Measurements from ENCODE around the gene FANCI.

Gene FANCI

DNA sequence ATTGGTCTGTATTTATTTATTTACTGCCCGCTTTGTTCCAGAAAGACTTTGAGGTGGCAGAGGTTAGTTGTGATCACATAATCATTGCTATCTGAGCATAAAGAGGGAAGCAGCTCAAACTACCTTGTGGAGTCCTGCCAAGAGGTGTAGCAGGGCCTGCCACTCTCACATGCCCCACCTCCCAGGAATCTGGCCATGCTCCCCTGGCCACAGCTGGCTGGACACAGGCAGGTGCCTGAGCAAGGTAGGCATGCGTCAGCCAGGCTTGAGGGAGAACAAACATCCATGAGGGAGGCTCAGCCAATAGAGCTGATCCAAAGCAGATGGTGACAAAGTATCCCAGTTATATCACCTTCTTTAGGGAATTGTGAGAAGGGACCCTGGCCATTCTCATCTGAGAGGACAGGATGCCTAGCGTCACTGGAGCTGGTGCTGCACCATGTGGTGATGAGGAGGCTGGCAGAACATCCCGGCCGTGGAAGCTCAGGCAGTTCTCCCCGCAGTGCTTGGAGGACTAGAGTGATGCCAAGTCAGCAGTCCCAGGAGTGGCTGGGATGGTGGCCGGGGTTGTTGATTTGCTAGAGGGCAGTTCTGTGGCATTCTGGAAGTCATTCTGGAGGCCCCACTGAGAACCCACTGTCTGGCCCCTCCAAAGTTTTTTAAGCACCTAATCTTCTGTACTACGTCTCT lies 97.7 kb downstream of the FANCI start:
- TF ChIP-seq, protein P1, sequence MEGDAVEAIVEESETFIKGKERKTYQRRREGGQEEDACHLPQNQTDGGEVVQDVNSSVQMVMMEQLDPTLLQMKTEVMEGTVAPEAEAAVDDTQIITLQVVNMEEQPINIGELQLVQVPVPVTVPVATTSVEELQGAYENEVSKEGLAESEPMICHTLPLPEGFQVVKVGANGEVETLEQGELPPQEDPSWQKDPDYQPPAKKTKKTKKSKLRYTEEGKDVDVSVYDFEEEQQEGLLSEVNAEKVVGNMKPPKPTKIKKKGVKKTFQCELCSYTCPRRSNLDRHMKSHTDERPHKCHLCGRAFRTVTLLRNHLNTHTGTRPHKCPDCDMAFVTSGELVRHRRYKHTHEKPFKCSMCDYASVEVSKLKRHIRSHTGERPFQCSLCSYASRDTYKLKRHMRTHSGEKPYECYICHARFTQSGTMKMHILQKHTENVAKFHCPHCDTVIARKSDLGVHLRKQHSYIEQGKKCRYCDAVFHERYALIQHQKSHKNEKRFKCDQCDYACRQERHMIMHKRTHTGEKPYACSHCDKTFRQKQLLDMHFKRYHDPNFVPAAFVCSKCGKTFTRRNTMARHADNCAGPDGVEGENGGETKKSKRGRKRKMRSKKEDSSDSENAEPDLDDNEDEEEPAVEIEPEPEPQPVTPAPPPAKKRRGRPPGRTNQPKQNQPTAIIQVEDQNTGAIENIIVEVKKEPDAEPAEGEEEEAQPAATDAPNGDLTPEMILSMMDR (IDR thresholded peaks at IDR 0.05; ENCODE audit: control insufficient read depth, insufficient read depth, low read depth, low read length, missing control alignments), result no peak
- no peak for DNase-seq (ENCODE audit: low read depth)
- H3K4me3 ChIP-seq (ENCODE audit: control insufficient read depth, low read depth, low read length), result no peak overlapping the region

DNA sequence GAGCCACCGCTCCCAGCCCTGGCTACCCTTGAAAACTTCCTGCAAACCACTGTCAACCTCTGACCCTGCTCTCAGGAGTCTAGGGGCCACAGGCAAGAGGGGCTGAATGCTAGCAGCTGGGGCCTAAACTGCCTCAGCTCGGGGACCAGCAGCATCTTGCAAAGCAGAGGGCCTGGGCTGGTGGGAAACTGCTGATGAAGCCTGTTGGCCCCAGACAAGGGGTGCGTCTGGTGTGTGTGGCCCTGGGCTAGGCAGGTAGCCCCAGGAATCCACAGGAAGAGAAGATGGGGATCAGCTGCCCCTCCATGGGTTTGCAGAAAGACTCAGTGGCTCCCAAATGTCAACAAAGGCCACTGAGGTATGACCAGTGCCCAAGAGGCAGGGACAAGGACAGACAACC lies 99.1 kb downstream of the FANCI start:
- no peak for DNase-seq (ENCODE audit: low read depth)
- TF ChIP-seq, protein P1 (IDR thresholded peaks at IDR 0.05; ENCODE audit: control insufficient read depth, insufficient read depth, low read depth, low read length, missing control alignments), result no peak
- no peak overlapping the region for H3K4me3 ChIP-seq (ENCODE audit: control insufficient read depth, low read depth, low read length)

DNA sequence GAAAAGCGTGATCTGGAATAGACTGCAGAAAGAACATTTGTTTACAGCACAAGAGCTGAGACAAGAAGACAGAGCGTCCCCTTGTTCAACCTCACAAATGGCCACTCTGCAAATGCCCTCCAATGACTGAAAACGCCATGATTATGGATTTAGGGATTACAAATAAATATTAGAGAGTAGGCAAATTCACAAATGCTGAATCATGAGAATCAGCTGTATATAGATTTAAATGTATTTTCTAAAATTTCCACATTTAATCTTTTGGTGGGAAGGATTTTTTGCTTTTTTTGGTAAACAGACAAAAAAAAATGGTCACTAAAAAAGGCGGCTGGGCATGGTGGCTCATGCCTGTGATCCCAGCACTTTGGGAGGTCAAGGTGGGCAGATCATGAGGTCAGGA lies 101.5 kb downstream of the FANCI start:
- DNase-seq (ENCODE audit: low read depth), result no peak
- TF ChIP-seq, protein P1 (IDR thresholded peaks at IDR 0.05; ENCODE audit: control insufficient read depth, insufficient read depth, low read depth, low read length, missing control alignments), result no peak
- H3K4me3 ChIP-seq (ENCODE audit: control insufficient read depth, low read depth, low read length), result no peak overlapping the region

DNA sequence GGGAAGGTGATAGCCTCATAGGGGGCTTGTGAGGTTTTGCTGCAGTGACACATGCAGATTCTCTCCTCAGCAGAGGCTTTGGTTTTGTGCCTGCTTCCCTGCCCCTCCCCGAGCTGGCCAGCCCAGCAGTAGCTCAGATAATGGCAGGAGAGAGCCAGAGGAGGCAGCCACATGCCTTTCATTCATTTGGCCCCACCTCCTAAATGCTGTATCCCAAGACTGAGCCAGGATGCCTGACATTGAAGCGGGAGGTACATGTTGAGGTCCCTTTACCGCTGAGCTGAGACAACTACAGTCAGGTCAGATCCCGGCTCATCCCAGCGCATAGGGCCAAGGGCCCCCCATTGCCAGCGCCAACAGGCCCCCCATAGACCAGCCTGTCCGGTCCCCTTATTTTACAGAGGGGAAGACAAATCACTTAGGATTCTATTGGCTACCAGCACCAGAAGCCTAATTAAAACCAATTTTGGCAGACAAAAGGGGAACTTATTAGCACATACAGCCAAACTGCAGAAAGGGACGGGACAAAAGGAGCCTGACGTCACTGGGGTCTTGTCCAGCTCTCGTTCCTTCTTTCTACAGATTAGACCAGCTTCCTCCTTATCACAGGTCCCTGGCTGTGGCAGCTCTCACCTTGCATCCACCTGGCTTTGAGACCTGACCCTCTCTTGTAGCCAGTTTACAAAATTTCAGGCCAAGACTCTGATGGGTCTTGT lies 102.9 kb downstream of the FANCI start:
- H3K4me3 ChIP-seq (ENCODE audit: control insufficient read depth, low read depth, low read length), result no peak overlapping the region
- TF ChIP-seq, protein P1 (IDR thresholded peaks at IDR 0.05; ENCODE audit: control insufficient read depth, insufficient read depth, low read depth, low read length, missing control alignments), result no peak
- no peak for DNase-seq (ENCODE audit: low read depth)

DNA sequence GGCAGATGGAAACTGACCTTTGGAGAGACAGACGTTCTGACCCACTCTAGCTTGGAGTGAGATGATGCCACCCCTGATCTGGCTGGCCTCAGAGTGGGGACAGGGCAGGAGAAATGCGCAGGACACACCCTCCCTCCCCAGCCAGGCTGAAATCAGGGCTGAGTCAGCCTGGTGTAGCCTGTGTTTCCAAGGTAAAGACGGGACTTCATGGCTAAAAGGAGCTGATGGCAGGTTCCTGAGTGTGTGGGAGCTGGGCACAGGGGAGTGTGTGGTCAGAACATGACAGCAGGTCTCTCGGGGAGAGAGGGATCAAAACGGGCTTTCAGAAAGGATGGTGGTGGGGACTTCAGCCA lies 105.4 kb downstream of the FANCI start:
- TF ChIP-seq, protein P1 (IDR thresholded peaks at IDR 0.05; ENCODE audit: control insufficient read depth, insufficient read depth, low read depth, low read length, missing control alignments), result no peak
- H3K4me3 ChIP-seq (ENCODE audit: control insufficient read depth, low read depth, low read length), result no peak overlapping the region
- DNase-seq (ENCODE audit: low read depth), result no peak

DNA sequence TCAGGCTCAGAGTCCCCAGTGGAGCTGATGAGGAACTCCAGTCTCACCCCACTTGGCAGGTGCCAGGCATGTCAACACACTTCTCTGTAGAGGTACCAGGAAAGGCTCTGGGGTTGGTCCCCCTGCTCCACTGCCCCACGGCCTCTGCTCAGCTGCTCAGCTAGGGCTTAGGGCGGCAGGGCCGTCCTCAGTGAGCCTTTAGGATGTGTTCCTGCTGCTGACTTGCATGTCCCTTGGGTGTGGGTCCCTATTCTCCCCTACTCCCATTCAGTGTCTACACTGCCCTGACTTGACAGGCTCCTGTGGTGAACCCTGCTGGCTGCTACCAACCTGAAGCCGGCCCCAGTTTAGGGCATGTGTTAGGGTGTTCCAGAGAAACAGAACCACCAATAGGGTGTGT lies 108.7 kb downstream of the FANCI start:
- TF ChIP-seq, protein P1 (IDR thresholded peaks at IDR 0.05; ENCODE audit: control insufficient read depth, insufficient read depth, low read depth, low read length, missing control alignments), result no peak
- H3K4me3 ChIP-seq (ENCODE audit: control insufficient read depth, low read depth, low read length), result no peak overlapping the region
- DNase-seq (ENCODE audit: low read depth), result no peak
